Fibroblast of pulmonary artery (primary cell): ENCODE data around the gene CTSW.

ENCODE experiments used
- DNase-seq: peaks from one replicate; pipeline ENCODE4 v3.0.0-alpha.2; 2010; ENCODE audit warnings: low read depth
- H3K4me3 ChIP-seq: replicated peaks from 2 replicates; pipeline ENCODE4 v1.5.1; 2011; ENCODE audit warnings: low read depth, mild to moderate bottlenecking, control low read depth, low read length, moderate library complexity
- TF ChIP-seq, protein P1 (sequence below): IDR thresholded peaks from 2 replicates; pipeline ENCODE4 v1.5.1; 2011; ENCODE audit warnings: mild to moderate bottlenecking, control low read depth, low read length, inconsistent platforms; ENCODE audit errors: missing control alignments

Gene CTSW

GRCh38 chr11:65870307-65870658 is 9.4 kb upstream of the CTSW start:
- TF ChIP-seq, protein P1, sequence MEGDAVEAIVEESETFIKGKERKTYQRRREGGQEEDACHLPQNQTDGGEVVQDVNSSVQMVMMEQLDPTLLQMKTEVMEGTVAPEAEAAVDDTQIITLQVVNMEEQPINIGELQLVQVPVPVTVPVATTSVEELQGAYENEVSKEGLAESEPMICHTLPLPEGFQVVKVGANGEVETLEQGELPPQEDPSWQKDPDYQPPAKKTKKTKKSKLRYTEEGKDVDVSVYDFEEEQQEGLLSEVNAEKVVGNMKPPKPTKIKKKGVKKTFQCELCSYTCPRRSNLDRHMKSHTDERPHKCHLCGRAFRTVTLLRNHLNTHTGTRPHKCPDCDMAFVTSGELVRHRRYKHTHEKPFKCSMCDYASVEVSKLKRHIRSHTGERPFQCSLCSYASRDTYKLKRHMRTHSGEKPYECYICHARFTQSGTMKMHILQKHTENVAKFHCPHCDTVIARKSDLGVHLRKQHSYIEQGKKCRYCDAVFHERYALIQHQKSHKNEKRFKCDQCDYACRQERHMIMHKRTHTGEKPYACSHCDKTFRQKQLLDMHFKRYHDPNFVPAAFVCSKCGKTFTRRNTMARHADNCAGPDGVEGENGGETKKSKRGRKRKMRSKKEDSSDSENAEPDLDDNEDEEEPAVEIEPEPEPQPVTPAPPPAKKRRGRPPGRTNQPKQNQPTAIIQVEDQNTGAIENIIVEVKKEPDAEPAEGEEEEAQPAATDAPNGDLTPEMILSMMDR: no peak
- no peak overlapping the region for H3K4me3 ChIP-seq
- DNase-seq: no peak

GRCh38 chr11:65870706-65871681 is 8.6 kb upstream of the CTSW start:
- DNase-seq: no peak
- H3K4me3 ChIP-seq: peak overlapping the region; percentile 67

DNA sequence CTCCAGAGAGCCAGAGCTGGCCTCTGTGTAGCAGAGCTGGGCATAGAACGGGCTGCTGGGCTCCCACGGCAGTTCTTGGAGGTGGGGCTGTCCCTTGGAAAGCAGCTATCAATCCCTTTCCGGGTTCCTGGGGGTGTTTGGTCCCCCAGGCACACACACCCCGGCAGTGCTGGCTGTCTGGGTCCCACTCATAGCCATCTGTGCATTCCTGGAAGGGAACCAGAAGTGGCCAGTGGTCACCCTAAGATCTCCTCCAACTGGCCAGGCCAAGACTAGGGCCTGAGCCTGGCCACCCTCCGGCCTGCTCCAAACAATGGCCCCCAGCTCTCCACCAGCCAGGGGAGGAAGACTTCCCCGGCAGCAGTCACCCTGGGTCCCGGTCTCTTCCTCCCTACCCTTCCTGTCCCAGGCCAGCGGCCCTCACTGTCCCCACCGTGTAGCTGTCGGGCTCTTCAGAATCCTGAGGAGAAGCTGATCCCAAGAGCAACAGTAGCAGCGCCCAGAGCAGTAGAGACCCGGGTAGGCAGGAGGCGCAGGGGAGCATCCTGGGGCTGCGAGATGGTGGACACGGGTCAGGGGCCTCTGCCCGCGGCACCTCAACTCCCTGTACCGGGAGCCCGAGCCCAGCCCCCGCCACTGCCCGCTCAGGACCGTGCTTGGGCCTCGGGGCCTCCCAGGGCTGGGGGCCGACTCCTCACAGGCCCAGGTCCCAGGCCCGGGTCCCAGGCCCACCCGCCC is 7.7 kb upstream of the CTSW start:
- H3K4me3 ChIP-seq: peak overlapping the region; percentile 67
- no peak for DNase-seq
- TF ChIP-seq, protein P1: peak; percentile 27

More at GRCh38 chr11:65870706-65871681, 8.6 kb upstream of the CTSW start:
- TF ChIP-seq, protein P1: no peak

GRCh38 chr11:65872586-65873317 is 6.9 kb upstream of the CTSW start, which contains the start of gene EFEMP2:
Gene EFEMP2 (minus strand): TSS chr11:65872800. CDS start chr11:65872354, 446 bp downstream.
- DNase-seq: no peak
- TF ChIP-seq, protein P1: no peak

GRCh38 chr11:65873318-65874156 is 6.1 kb upstream of the CTSW start:
- peak overlapping the region; percentile 67 for H3K4me3 ChIP-seq
- DNase-seq: peak; percentile 91
- TF ChIP-seq, protein P1: no peak

More at GRCh38 chr11:65872586-65873317, 6.9 kb upstream of the CTSW start, which contains the start of gene EFEMP2:
- H3K4me3 ChIP-seq: peak within 1 kb of the TSS; percentile 67

DNA sequence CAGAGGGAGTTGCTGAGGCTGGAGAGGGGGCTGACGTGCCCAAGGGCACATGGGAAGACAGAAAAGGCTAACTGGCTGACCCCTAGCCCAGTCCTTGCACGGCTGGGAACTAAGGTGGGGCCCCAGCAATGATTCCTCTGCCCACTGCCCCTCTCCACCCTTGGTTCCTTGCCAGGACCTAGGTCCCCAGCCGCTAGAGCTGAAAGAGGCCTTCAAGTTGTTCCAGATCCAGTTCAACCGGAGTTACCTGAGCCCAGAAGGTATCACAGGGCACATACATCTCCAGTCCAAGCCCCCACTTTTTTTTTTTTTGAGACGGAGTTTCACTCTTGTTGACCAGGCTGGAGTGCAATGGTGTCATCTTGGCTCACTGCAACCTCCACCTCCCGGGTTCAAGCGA is 390 bp downstream of the CTSW start:
- no peak overlapping the region for H3K4me3 ChIP-seq
- DNase-seq: no peak
- TF ChIP-seq, protein P1: no peak
